Neutrophil (primary cell): ENCODE data around the gene ABCC12.

ENCODE experiments used
- H3K27ac ChIP-seq: fragments of 200-600 bp; sonication (generic); 2 replicates; pipeline ENCODE4 v1.5.1; 2016; ENCODE audit warnings: mild to moderate bottlenecking, moderate library complexity
- H3K27me3 ChIP-seq: fragments of 200-600 bp; sonication (generic); 2 replicates; pipeline ENCODE4 v1.6.0; 2016; ENCODE audit warnings: mild to moderate bottlenecking
- H3K36me3 ChIP-seq: fragments of 200-600 bp; sonication (generic); 2 replicates; pipeline ENCODE4 v1.5.1; 2017
- H3K4me1 ChIP-seq, 2 experiments: fragments of 200-600 bp in 1 of 2; sonication (generic) in 1 of 2; 1 replicate in 1 of 2; 2 replicates in 1 of 2; pipeline versions ENCODE4 v1.5.1 to v1.6.1; 2013 to 2016; ENCODE audit warnings: low read depth in 1 of 2, low read length in 1 of 2, mild to moderate bottlenecking in 1 of 2, moderate library complexity in 1 of 2; ENCODE audit not compliant: control insufficient read depth in 1 of 2, insufficient read depth in 1 of 2
- H3K4me3 ChIP-seq, 2 experiments: fragments of 200-600 bp in 1 of 2; sonication (generic) in 1 of 2; 1 replicate in 1 of 2; 2 replicates in 1 of 2; pipeline ENCODE4 v1.5.1; 2013 to 2016; ENCODE audit warnings: low read depth in 1 of 2, low read length in 1 of 2, mild to moderate bottlenecking in 1 of 2, moderate library complexity in 1 of 2
- H3K9me3 ChIP-seq: fragments of 200-600 bp; sonication (generic); 2 replicates; pipeline ENCODE4 v1.5.1; 2016
- TF ChIP-seq, protein P1 (sequence below): fragments of 200-600 bp; sonication (generic); IDR thresholded peaks from 2 replicates; pipeline ENCODE4 v1.5.1; 2016; ENCODE audit warnings: antibody characterized with exemption

ABCC12 gene

DNA sequence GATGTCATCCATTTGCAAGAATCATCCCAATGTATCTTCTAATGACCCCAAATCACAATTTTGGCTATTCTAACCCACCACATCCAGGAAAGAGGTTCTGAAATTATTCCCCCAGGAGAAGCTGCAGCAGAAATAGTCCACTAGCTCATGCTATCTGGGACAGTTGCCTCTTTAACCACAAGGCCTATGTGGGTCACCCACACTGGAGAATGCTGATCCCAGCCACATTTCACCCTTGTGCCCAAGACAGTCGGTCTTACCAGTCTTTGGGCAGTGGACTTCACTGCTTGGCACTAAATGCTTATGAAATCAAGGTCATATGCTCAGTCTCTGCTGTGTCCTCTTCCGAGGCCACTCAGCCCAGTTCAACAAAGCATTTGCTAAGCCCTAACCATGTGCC, 27.0 kb downstream of the ABCC12 start:
- no peak overlapping the region for H3K4me3 ChIP-seq
- peaks cover 19% of the 10 kb centered on the region for H3K27me3 ChIP-seq
- TF ChIP-seq, protein P1, sequence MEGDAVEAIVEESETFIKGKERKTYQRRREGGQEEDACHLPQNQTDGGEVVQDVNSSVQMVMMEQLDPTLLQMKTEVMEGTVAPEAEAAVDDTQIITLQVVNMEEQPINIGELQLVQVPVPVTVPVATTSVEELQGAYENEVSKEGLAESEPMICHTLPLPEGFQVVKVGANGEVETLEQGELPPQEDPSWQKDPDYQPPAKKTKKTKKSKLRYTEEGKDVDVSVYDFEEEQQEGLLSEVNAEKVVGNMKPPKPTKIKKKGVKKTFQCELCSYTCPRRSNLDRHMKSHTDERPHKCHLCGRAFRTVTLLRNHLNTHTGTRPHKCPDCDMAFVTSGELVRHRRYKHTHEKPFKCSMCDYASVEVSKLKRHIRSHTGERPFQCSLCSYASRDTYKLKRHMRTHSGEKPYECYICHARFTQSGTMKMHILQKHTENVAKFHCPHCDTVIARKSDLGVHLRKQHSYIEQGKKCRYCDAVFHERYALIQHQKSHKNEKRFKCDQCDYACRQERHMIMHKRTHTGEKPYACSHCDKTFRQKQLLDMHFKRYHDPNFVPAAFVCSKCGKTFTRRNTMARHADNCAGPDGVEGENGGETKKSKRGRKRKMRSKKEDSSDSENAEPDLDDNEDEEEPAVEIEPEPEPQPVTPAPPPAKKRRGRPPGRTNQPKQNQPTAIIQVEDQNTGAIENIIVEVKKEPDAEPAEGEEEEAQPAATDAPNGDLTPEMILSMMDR: no peak
- H3K9me3 ChIP-seq: no peaks in the 10 kb centered on the region
- H3K36me3 ChIP-seq: no peaks in the 10 kb centered on the region
- H3K4me1 ChIP-seq: no peaks in the 10 kb centered on the region
- H3K27ac ChIP-seq: no peak overlapping the region

DNA sequence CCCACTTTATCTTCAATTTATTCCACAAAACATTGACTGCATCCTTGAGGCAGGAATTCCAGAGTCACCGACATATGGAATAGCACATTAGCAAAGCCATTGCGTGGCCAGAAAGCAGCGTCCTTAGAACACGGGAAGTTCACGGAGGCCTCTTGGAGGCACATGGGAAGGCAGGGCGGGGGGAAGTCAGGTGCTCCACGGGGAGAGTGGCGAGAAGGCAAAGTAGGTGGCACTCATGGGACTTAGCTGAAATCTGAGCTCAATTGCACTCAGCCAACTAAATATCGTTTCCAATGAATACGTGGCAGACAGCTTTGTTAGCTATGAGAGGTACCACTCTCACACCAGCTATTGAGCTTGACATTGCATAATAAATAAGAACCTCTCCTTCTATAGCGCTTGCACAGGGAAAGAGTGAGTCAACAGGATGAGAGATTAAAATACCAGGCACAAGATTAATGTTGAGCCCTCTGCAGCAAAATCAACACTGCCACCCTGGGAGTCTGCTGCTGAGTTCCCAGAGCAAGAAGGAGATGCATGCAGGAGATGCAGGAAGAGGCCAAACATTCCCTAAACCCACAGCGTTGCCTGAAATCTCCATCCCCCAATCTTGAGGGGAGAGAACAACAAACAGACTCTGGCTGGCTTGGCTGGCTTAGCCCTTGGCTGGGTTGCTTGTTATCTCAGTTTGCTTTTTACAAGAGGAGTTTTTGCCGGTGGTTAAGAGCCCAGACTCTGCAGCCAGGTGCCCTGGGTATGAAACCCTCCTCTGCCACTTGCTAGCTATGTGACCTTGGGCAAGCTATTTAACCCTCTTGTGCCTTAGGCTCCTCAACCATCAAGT, 28.8 kb downstream of the ABCC12 start:
- TF ChIP-seq, protein P1: no peak
- H3K27me3 ChIP-seq: peaks cover 19% of the 10 kb centered on the region
- no peaks in the 10 kb centered on the region for H3K4me1 ChIP-seq
- H3K36me3 ChIP-seq: no peaks in the 10 kb centered on the region
- no peak overlapping the region for H3K4me3 ChIP-seq
- no peak overlapping the region for H3K27ac ChIP-seq
- H3K9me3 ChIP-seq: no peaks in the 10 kb centered on the region

DNA sequence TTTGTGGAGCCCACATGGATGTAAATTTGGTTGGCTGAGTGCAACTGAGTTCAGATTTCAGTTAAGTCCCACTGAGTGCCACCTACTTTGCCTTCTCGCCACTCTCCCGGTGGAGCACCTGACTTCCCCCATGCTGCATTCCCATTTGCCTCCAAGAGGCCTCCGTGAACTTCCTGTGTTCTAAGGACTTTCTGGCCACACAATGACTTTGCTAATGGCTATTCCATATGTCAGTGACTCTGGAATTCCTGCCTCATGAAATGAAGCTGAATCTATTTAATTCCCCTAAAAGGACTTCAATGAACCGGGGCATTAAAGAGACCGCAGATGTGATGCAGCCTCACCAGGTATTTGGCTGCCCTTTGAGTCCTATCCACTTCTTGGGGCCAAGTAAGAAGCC, 29.9 kb downstream of the ABCC12 start:
- H3K27ac ChIP-seq: no peak overlapping the region
- H3K4me1 ChIP-seq: no peaks in the 10 kb centered on the region
- no peaks in the 10 kb centered on the region for H3K36me3 ChIP-seq
- no peaks in the 10 kb centered on the region for H3K9me3 ChIP-seq
- peaks cover 19% of the 10 kb centered on the region for H3K27me3 ChIP-seq
- H3K4me3 ChIP-seq: no peak overlapping the region
- TF ChIP-seq, protein P1: no peak

DNA sequence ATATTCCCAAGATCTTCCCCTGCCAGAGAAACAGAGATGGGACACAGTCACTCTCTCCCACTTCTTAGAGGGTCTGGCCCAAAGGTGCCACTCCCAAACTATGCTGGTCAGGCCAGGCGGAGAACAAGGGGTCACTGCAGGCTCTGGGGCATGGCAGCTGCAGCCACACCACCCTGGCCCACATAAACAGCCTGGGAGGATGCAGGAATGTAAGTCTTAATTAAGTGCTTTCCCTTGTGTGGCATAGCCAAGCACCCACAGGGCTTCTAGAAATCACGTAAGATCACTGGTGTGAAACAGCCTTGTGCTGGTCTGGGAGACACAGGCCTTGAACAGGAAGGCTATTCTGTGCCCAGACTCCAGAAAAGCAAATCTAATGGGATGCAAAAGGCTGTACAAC, 31.5 kb downstream of the ABCC12 start:
- H3K36me3 ChIP-seq: no peaks in the 10 kb centered on the region
- no peaks in the 10 kb centered on the region for H3K4me1 ChIP-seq
- H3K4me3 ChIP-seq: no peak overlapping the region
- peaks cover 18% of the 10 kb centered on the region for H3K27me3 ChIP-seq
- TF ChIP-seq, protein P1: no peak
- no peak overlapping the region for H3K27ac ChIP-seq
- H3K9me3 ChIP-seq: no peaks in the 10 kb centered on the region

DNA sequence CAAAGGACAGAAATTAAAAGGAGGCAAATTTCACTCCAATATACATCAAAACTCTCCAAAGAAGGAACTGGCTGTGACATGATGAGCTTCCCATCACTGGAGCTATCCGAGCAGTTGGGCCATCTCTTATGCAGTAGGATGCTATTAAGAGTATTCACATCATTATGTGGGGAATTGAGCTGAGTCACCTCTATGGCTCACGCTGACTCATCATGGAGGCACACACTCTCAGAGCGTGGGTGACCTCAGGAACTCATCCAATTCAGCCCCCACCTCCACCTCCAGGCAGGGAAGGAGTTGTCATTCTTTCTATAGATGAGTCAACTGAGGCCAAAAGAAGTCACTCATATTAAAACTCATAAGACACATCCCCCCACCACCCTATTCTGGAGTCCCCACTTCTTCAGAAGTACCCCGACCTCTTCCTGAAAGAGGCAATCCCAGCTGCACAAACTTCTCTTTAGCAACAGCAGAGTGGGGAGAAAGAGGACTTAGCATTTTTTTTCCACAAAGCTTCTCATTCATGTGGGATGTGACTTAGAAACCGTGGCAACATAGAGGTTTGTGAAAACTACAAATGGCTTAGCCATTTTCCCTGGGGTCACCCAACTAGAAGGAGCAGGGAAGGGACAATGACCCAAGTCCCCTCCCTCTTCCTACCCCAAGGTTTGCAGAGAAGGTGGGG, 32.5 kb downstream of the ABCC12 start:
- no peaks in the 10 kb centered on the region for H3K9me3 ChIP-seq
- H3K27me3 ChIP-seq: peaks cover 11% of the 10 kb centered on the region
- TF ChIP-seq, protein P1: no peak
- H3K27ac ChIP-seq: no peak overlapping the region
- H3K36me3 ChIP-seq: no peaks in the 10 kb centered on the region
- no peaks in the 10 kb centered on the region for H3K4me1 ChIP-seq
- H3K4me3 ChIP-seq: no peak overlapping the region
